Fibroblast of lung (primary cell): ENCODE results near the gene PPFIA2. TPM values are rescaled to one million over a fixed set of nuclear protein-coding genes. Genes with fewer than 3 reads are reported as not detected.

ENCODE experiments used
- DNase-seq, 2 donors: peaks; one replicate each; pipeline versions ENCODE4 v3.0.0 to v3.0.0-alpha.2; 2010; ENCODE audit warnings: low read depth in 2 of 2
- H2AFZ ChIP-seq: 2 replicates; pipeline ENCODE4 v1.5.1; 2012; ENCODE audit warnings: low read length, control low read depth, inconsistent platforms
- H3K27ac ChIP-seq: 2 replicates; pipeline ENCODE4 v1.5.1; 2011; ENCODE audit warnings: low read length, control low read depth; ENCODE audit not compliant: insufficient read depth
- H3K27me3 ChIP-seq: 2 replicates; pipeline ENCODE4 v1.5.1; 2011; ENCODE audit warnings: mild to moderate bottlenecking, low read length; ENCODE audit not compliant: control insufficient read depth, insufficient read depth
- H3K36me3 ChIP-seq: 2 replicates; pipeline ENCODE4 v1.5.1; 2011; ENCODE audit warnings: low read length; ENCODE audit not compliant: control insufficient read depth, insufficient read depth
- H3K4me1 ChIP-seq: 2 replicates; pipeline ENCODE4 v1.5.1; 2011; ENCODE audit warnings: low read length; ENCODE audit not compliant: control insufficient read depth, insufficient read depth; ENCODE audit errors: extremely low read depth
- H3K4me2 ChIP-seq: 2 replicates; pipeline ENCODE4 v1.5.1; 2011; ENCODE audit warnings: low read length, control low read depth; ENCODE audit not compliant: insufficient read depth; ENCODE audit errors: extremely low read depth
- H3K4me3 ChIP-seq, 4 experiments: fragments of 200-600 bp in 1 of 4; sonication (generic) in 1 of 4; replicated peaks in 1 of 4; 2 replicates each; pipeline ENCODE4 v1.5.1; 2011 to 2016; ENCODE audit warnings: low read length in 4 of 4, low read depth in 3 of 4, mild to moderate bottlenecking in 3 of 4, control low read depth in 2 of 4, inconsistent platforms in 1 of 4, mixed read lengths in 1 of 4; ENCODE audit not compliant: insufficient read depth in 1 of 4; ENCODE audit errors: control extremely low read depth in 1 of 4
- H3K79me2 ChIP-seq: 2 replicates; pipeline ENCODE4 v1.5.1; 2012; ENCODE audit warnings: mild to moderate bottlenecking, low read length, inconsistent platforms; ENCODE audit not compliant: control insufficient read depth, insufficient read depth
- H3K9ac ChIP-seq: 2 replicates; pipeline ENCODE4 v1.5.1; 2011; ENCODE audit warnings: mild to moderate bottlenecking, low read length, control low read depth; ENCODE audit not compliant: insufficient read depth
- H3K9me3 ChIP-seq: 2 replicates; pipeline ENCODE4 v1.5.1; 2012; ENCODE audit warnings: low read depth, low read length; ENCODE audit not compliant: control insufficient read depth, insufficient read depth
- H4K20me1 ChIP-seq: 2 replicates; pipeline ENCODE4 v1.5.1; 2011; ENCODE audit warnings: low read length; ENCODE audit not compliant: control insufficient read depth, insufficient read depth; ENCODE audit errors: extremely low read depth
- CTCF ChIP-seq, 2 donors: IDR thresholded peaks in 1 of 2; conservative IDR thresholded peaks in 1 of 2; 1 replicate in 1 of 2; 2 replicates in 1 of 2; pipeline ENCODE4 v1.5.1; 2011 to 2012; ENCODE audit warnings: low read length in 2 of 2, control low read depth in 1 of 2, inconsistent platforms in 1 of 2, low read depth in 1 of 2, mild to moderate bottlenecking in 1 of 2
- EZH2 ChIP-seq: IDR thresholded peaks from 2 replicates; pipeline ENCODE4 v1.5.1; 2012; ENCODE audit warnings: low read length, control low read depth, mild to moderate bottlenecking; ENCODE audit errors: missing control alignments
- polyA plus RNA-seq, 2 donors: library from polyadenylated mRNA; depleted of rRNA in 1 of 2; stranded (reverse) in 1 of 2; unstranded in 1 of 2; fragments of >200 nt; gene quantifications; 2 replicates each; pipeline ENCODE4 v1.2.1, GENCODE V29; 2011 to 2012; ENCODE audit warnings: missing spikeins in 1 of 2
- total RNA-seq: library from RNA; depleted of rRNA; stranded (reverse); fragments of >200 nt; gene quantifications from 2 replicates; pipeline ENCODE4 v1.2.1, GENCODE V29; 2014

PPFIA2 gene
- total and polyA plus RNA-seq, 2 donors (not counting 1 experiment from before 2014, with no cell fraction given): 0.54 to 2.1 TPM

- Histone ChIP-seq H3K9me3 (no peaks in the 10 kb centered on the region), H3K4me3 (no peak overlapping the region), H3K79me2 (no peaks in the 10 kb centered on the region), H3K4me1 (no peaks in the 10 kb centered on the region), H3K4me2 (no peak overlapping the region), H3K27ac (no peak overlapping the region), H3K9ac (no peak overlapping the region), H2AFZ (no peak overlapping the region), H3K27me3 (no peaks in the 10 kb centered on the region), H4K20me1 (no peaks in the 10 kb centered on the region), H3K36me3 (no peaks in the 10 kb centered on the region)
- DNase-seq: no peak
- TF ChIP-seq EZH2 (no peak), CTCF (conservative IDR thresholded peaks at IDR 0.05 in 1 of 2, IDR thresholded peaks at IDR 0.05 in 1 of 2; ENCODE audit: low read depth in 1 of 2, low read length in 2 of 2) (no peak)
Observed at GRCh38 chr12:81692008-81692407, 67.1 kb downstream of the PPFIA2 start.

GRCh38 chr12:81683881-81684280 lies 75.3 kb downstream of the PPFIA2 start:
- no peak for TF ChIP-seq EZH2
- TF ChIP-seq CTCF (conservative IDR thresholded peaks at IDR 0.05 in 1 of 2, IDR thresholded peaks at IDR 0.05 in 1 of 2; ENCODE audit: low read depth in 1 of 2, low read length in 2 of 2): no peak
- no peak overlapping the region for H2AFZ ChIP-seq
- no peaks in the 10 kb centered on the region for H3K27me3 ChIP-seq
- no peak overlapping the region for H3K27ac ChIP-seq
- no peaks in the 10 kb centered on the region for H3K79me2 ChIP-seq
- H3K9ac ChIP-seq: no peak overlapping the region
- H3K4me2 ChIP-seq: no peak overlapping the region
- no peaks in the 10 kb centered on the region for H3K4me1 ChIP-seq
- DNase-seq: no peak
- no peak overlapping the region for H3K4me3 ChIP-seq
- H3K36me3 ChIP-seq: no peaks in the 10 kb centered on the region
- no peaks in the 10 kb centered on the region for H3K9me3 ChIP-seq
- H4K20me1 ChIP-seq: no peaks in the 10 kb centered on the region

- Histone ChIP-seq H3K27me3 (no peaks in the 10 kb centered on the region), H3K4me2 (no peak overlapping the region), H3K4me1 (no peaks in the 10 kb centered on the region), H3K4me3 (no peak overlapping the region), H4K20me1 (no peaks in the 10 kb centered on the region), H3K79me2 (no peaks in the 10 kb centered on the region), H3K27ac (no peak overlapping the region), H3K9me3 (no peaks in the 10 kb centered on the region), H2AFZ (no peak overlapping the region), H3K9ac (no peak overlapping the region), H3K36me3 (no peaks in the 10 kb centered on the region)
- TF ChIP-seq EZH2 (no peak), CTCF (conservative IDR thresholded peaks at IDR 0.05 in 1 of 2, IDR thresholded peaks at IDR 0.05 in 1 of 2; ENCODE audit: low read depth in 1 of 2, low read length in 2 of 2) (no peak)
- no peak for DNase-seq
Observed at GRCh38 chr12:81679614-81680013, 79.5 kb downstream of the PPFIA2 start.
